Activated naive CD8-positive, alpha-beta T cell (primary cell): ENCODE data around the gene LPAR3.
A peak's percentile ranks its signal among the peaks of the same experiment; 100 is the strongest.

ENCODE experiments used
- H3K27ac Mint-ChIP-seq: one replicate; pipeline ENCODE4 v1.8.0; 2021; ENCODE audit warnings: mixed read lengths
- H3K27me3 Mint-ChIP-seq: one replicate; pipeline ENCODE4 v1.8.0; 2021; ENCODE audit warnings: mixed read lengths
- H3K36me3 Mint-ChIP-seq: one replicate; pipeline ENCODE4 v1.8.0; 2021; ENCODE audit warnings: mixed read lengths
- H3K4me1 Mint-ChIP-seq: one replicate; pipeline ENCODE4 v1.8.0; 2021; ENCODE audit warnings: low read depth, mixed read lengths
- H3K4me3 Mint-ChIP-seq: one replicate; pipeline ENCODE4 v1.8.0; 2021; ENCODE audit warnings: mild to moderate bottlenecking, mixed read lengths
- H3K9me3 Mint-ChIP-seq: one replicate; pipeline ENCODE4 v1.8.0; 2021; ENCODE audit warnings: low read depth, mixed read lengths

LPAR3 gene

GRCh38 chr1:84795966-84796600, 96.9 kb downstream of the LPAR3 start:
- H3K4me3 Mint-ChIP-seq, result no peak overlapping the region
- H3K36me3 Mint-ChIP-seq, result no peaks in the 10 kb centered on the region
- no peaks in the 10 kb centered on the region for H3K27me3 Mint-ChIP-seq
- no peaks in the 10 kb centered on the region for H3K4me1 Mint-ChIP-seq
- peaks cover 3% of the 10 kb centered on the region for H3K9me3 Mint-ChIP-seq
- H3K27ac Mint-ChIP-seq, result no peak overlapping the region

- H3K4me3 Mint-ChIP-seq, result no peak overlapping the region
- no peaks in the 10 kb centered on the region for H3K9me3 Mint-ChIP-seq
- no peaks in the 10 kb centered on the region for H3K36me3 Mint-ChIP-seq
- H3K27me3 Mint-ChIP-seq, result no peaks in the 10 kb centered on the region
- H3K27ac Mint-ChIP-seq, result no peak overlapping the region
- H3K4me1 Mint-ChIP-seq, result no peaks in the 10 kb centered on the region
Observed at GRCh38 chr1:84795213-84795612, 97.8 kb downstream of the LPAR3 start.

GRCh38 chr1:84792421-84792820, 100.6 kb downstream of the LPAR3 start:
- Mint-ChIP-seq H3K4me3 (no peak overlapping the region), H3K36me3 (no peaks in the 10 kb centered on the region)

GRCh38 chr1:84789014-84789413, 104.0 kb downstream of the LPAR3 start:
- Mint-ChIP-seq H3K4me1 (no peaks in the 10 kb centered on the region), H3K4me3 (no peak overlapping the region), H3K9me3 (no peaks in the 10 kb centered on the region), H3K27ac (no peak overlapping the region), H3K27me3 (no peaks in the 10 kb centered on the region), H3K36me3 (no peaks in the 10 kb centered on the region)

More at GRCh38 chr1:84792421-84792820, 100.6 kb downstream of the LPAR3 start:
- H3K27ac Mint-ChIP-seq, result no peak overlapping the region
- H3K9me3 Mint-ChIP-seq, result no peaks in the 10 kb centered on the region
- H3K4me1 Mint-ChIP-seq, result no peaks in the 10 kb centered on the region
- no peaks in the 10 kb centered on the region for H3K27me3 Mint-ChIP-seq

GRCh38 chr1:84785271-84786036, 107.6 kb downstream of the LPAR3 start:
- no peaks in the 10 kb centered on the region for H3K27me3 Mint-ChIP-seq
- no peaks in the 10 kb centered on the region for H3K36me3 Mint-ChIP-seq
- H3K4me3 Mint-ChIP-seq, result no peak overlapping the region
- peaks cover 18% of the 10 kb centered on the region for H3K4me1 Mint-ChIP-seq
- no peak overlapping the region for H3K27ac Mint-ChIP-seq
- no peaks in the 10 kb centered on the region for H3K9me3 Mint-ChIP-seq

GRCh38 chr1:84782881-84783280, 110.1 kb downstream of the LPAR3 start:
- Mint-ChIP-seq H3K4me3 (peak overlapping the region; percentile 83), H3K36me3 (no peaks in the 10 kb centered on the region), H3K27me3 (no peaks in the 10 kb centered on the region), H3K9me3 (no peaks in the 10 kb centered on the region), H3K27ac (no peak overlapping the region), H3K4me1 (peaks cover 30% of the 10 kb centered on the region)

- H3K4me1 Mint-ChIP-seq, result peaks cover 30% of the 10 kb centered on the region
- H3K27ac Mint-ChIP-seq, result no peak overlapping the region
- no peaks in the 10 kb centered on the region for H3K27me3 Mint-ChIP-seq
- H3K4me3 Mint-ChIP-seq, result peak overlapping the region; percentile 83
- H3K9me3 Mint-ChIP-seq, result no peaks in the 10 kb centered on the region
- H3K36me3 Mint-ChIP-seq, result no peaks in the 10 kb centered on the region
Observed at GRCh38 chr1:84781946-84782771, 110.8 kb downstream of the LPAR3 start.

- H3K9me3 Mint-ChIP-seq, result no peaks in the 10 kb centered on the region
- H3K27me3 Mint-ChIP-seq, result no peaks in the 10 kb centered on the region
- H3K27ac Mint-ChIP-seq, result no peak overlapping the region
- H3K4me1 Mint-ChIP-seq, result peaks cover 30% of the 10 kb centered on the region
- no peak overlapping the region for H3K4me3 Mint-ChIP-seq
- H3K36me3 Mint-ChIP-seq, result no peaks in the 10 kb centered on the region
Observed at GRCh38 chr1:84780000-84780716, 112.8 kb downstream of the LPAR3 start.

GRCh38 chr1:84776639-84777038, 116.4 kb downstream of the LPAR3 start:
- Mint-ChIP-seq H3K27ac (no peak overlapping the region), H3K36me3 (no peaks in the 10 kb centered on the region), H3K4me1 (peaks cover 23% of the 10 kb centered on the region), H3K27me3 (no peaks in the 10 kb centered on the region), H3K4me3 (no peak overlapping the region), H3K9me3 (no peaks in the 10 kb centered on the region)

GRCh38 chr1:84775535-84775920, 117.5 kb downstream of the LPAR3 start:
- H3K4me1 Mint-ChIP-seq, result peaks cover 15% of the 10 kb centered on the region
- no peaks in the 10 kb centered on the region for H3K9me3 Mint-ChIP-seq
- H3K27me3 Mint-ChIP-seq, result peaks cover under 1% of the 10 kb centered on the region
- no peak overlapping the region for H3K27ac Mint-ChIP-seq
- no peaks in the 10 kb centered on the region for H3K36me3 Mint-ChIP-seq
- H3K4me3 Mint-ChIP-seq, result no peak overlapping the region

GRCh38 chr1:84774669-84775534, 118.1 kb downstream of the LPAR3 start:
- no peaks in the 10 kb centered on the region for H3K9me3 Mint-ChIP-seq
- peaks cover 9% of the 10 kb centered on the region for H3K4me1 Mint-ChIP-seq
- no peak overlapping the region for H3K4me3 Mint-ChIP-seq
- no peak overlapping the region for H3K27ac Mint-ChIP-seq
- no peaks in the 10 kb centered on the region for H3K36me3 Mint-ChIP-seq
- H3K27me3 Mint-ChIP-seq, result peaks cover 4% of the 10 kb centered on the region

- no peak overlapping the region for H3K4me3 Mint-ChIP-seq
- H3K4me1 Mint-ChIP-seq, result peaks cover 2% of the 10 kb centered on the region
- peaks cover 6% of the 10 kb centered on the region for H3K27me3 Mint-ChIP-seq
- H3K9me3 Mint-ChIP-seq, result no peaks in the 10 kb centered on the region
- H3K36me3 Mint-ChIP-seq, result no peaks in the 10 kb centered on the region
- no peak overlapping the region for H3K27ac Mint-ChIP-seq
Observed at GRCh38 chr1:84773933-84774497, 119.0 kb downstream of the LPAR3 start.

- no peak overlapping the region for H3K4me3 Mint-ChIP-seq
- H3K4me1 Mint-ChIP-seq, result peaks cover 2% of the 10 kb centered on the region
- no peaks in the 10 kb centered on the region for H3K9me3 Mint-ChIP-seq
- peaks cover 6% of the 10 kb centered on the region for H3K27me3 Mint-ChIP-seq
- no peak overlapping the region for H3K27ac Mint-ChIP-seq
- no peaks in the 10 kb centered on the region for H3K36me3 Mint-ChIP-seq
Observed at GRCh38 chr1:84773195-84773594, 119.8 kb downstream of the LPAR3 start.
